AG04449 (cell line): ENCODE data around the gene SDK1.

Experiments
- CTCF ChIA-PET: fragments of 350-600 bp; formaldehyde crosslinking; extraction: SDS; loops from one replicate; lab custom pipeline; 2021; ENCODE audit warnings: antibody characterized with exemption; lab: Yijun Ruan, JAX
- POLR2A ChIA-PET: fragments of 400-600, 350-600 bp; formaldehyde crosslinking; extraction: SDS; loops from one replicate; lab custom pipeline; 2020; ENCODE audit warnings: antibody characterized with exemption, inconsistent platforms; lab: Yijun Ruan, JAX
- DNase-seq: peaks from one replicate; pipeline ENCODE4 v3.0.0-alpha.2; 2010; ENCODE audit warnings: low read depth, low spot score
- H3K4me3 ChIP-seq: 2 replicates; pipeline ENCODE4 v1.5.1; 2011; ENCODE audit warnings: low read depth, mild to moderate bottlenecking, control low read depth, low read length
- TF ChIP-seq, protein P1 (sequence below): IDR thresholded peaks from one replicate; pipeline ENCODE4 v1.5.1; 2011; ENCODE audit warnings: mild to moderate bottlenecking, moderate library complexity, low read length, control low read depth, inconsistent platforms; ENCODE audit not compliant: insufficient read depth; ENCODE audit errors: missing control alignments

The SDK1 gene

DNA sequence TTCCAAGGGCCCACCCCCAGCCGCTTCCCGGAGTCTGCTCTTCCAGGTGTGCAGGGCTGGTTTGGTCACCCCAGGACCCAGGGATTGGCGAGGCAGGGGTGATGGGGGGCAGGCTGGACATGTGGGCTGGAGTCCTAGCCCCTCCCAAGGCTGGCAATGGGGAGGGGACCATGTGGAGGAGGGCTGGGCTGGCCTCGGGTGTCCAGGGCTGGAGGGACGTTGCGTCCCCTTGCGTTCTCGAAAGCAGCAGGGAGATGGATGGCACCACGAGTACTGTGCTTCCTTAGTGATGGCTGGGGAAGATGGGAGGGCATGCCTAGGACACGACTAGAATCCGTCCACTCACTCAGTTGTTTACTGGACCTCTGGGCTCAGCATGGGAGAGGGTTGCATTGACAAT lies 848.6 kb downstream of the SDK1 start:
- POLR2A ChIA-PET, result no interaction called here

DNA sequence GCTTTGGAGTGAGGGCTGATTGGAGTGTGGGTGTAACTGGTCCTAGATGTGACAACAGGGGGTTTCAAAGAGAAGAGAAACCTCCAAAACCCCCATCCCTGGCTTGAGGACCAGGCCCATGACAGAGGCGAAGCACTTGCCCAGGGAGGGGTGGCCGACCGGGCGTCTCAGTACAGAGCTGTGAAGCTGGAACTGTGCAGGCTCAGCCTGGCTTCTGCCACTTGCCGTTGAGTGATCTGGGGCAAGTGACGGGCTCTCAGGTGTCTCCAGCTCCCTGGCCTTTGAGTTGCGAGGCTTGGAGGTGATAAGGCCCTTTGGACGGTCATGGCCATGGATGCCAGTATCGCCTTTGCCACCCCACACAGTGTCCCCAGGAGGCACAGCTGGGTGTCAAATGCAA lies 849.7 kb downstream of the SDK1 start:
- CTCF ChIA-PET, result no interaction called here
- H3K4me3 ChIP-seq, result no peak overlapping the region
- POLR2A ChIA-PET, result no interaction called here
- DNase-seq, result no peak
- TF ChIP-seq, protein P1, sequence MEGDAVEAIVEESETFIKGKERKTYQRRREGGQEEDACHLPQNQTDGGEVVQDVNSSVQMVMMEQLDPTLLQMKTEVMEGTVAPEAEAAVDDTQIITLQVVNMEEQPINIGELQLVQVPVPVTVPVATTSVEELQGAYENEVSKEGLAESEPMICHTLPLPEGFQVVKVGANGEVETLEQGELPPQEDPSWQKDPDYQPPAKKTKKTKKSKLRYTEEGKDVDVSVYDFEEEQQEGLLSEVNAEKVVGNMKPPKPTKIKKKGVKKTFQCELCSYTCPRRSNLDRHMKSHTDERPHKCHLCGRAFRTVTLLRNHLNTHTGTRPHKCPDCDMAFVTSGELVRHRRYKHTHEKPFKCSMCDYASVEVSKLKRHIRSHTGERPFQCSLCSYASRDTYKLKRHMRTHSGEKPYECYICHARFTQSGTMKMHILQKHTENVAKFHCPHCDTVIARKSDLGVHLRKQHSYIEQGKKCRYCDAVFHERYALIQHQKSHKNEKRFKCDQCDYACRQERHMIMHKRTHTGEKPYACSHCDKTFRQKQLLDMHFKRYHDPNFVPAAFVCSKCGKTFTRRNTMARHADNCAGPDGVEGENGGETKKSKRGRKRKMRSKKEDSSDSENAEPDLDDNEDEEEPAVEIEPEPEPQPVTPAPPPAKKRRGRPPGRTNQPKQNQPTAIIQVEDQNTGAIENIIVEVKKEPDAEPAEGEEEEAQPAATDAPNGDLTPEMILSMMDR, result no peak

More for the DNA sequence above, 848.6 kb downstream of the SDK1 start:
- DNase-seq, result no peak
- TF ChIP-seq, protein P1, result no peak
- H3K4me3 ChIP-seq, result no peak overlapping the region
- CTCF ChIA-PET, result no interaction called here

DNA sequence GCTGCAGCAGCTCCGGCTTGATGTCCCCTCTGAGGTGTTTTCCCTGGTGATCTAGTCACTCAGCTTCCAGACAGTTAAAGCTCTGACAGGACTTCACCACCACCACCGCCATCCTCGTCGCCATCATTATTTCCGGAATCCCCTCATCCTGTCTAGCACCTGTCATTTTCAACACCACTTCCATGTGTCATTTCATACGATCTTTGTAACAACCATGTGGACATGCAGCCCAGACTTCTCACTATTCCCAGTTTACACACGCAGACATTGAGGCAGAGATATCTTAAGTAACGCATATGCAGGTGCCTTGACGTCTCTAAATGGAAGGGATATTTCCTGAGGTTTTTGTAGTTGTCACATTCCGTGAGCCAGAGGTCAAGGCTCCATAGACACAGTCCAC lies 850.5 kb downstream of the SDK1 start:
- TF ChIP-seq, protein P1, result no peak
- H3K4me3 ChIP-seq, result no peak overlapping the region
- DNase-seq, result no peak
- ChIA-PET POLR2A (no interaction called here), CTCF (no interaction called here)

DNA sequence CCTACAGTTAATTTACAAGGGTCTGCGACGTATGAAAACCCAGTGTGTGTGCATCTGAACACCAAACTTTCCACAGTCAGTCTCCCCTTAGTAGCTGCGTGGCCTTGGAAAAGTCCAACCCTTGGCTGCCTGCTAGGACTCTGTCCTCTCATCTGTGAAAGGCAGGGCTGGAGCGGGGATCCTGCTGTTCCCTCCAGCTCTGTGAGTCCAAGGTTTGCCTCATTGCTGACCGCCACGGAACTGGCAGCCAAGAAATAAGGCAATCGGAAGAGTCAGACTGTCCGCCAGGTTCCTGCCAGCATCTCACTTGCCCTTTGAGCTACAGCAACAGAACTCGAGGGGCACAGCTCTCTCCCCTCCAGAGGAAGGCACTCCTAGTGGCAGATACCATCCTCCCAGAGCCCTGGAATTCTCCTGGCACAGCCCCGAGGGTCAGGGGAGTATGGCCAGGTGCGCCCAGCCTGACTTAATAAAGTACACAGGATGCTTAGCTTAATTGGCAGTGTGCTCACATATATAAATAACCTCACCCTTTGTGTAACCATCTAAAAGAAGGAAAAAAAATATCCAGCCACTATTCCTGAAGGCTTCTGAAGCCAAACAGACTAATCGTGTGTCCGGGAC lies 851.0 kb downstream of the SDK1 start:
- DNase-seq, result no peak
- H3K4me3 ChIP-seq, result no peak overlapping the region
- CTCF ChIA-PET, result no interaction called here
- POLR2A ChIA-PET, result no interaction called here
- TF ChIP-seq, protein P1, result no peak

DNA sequence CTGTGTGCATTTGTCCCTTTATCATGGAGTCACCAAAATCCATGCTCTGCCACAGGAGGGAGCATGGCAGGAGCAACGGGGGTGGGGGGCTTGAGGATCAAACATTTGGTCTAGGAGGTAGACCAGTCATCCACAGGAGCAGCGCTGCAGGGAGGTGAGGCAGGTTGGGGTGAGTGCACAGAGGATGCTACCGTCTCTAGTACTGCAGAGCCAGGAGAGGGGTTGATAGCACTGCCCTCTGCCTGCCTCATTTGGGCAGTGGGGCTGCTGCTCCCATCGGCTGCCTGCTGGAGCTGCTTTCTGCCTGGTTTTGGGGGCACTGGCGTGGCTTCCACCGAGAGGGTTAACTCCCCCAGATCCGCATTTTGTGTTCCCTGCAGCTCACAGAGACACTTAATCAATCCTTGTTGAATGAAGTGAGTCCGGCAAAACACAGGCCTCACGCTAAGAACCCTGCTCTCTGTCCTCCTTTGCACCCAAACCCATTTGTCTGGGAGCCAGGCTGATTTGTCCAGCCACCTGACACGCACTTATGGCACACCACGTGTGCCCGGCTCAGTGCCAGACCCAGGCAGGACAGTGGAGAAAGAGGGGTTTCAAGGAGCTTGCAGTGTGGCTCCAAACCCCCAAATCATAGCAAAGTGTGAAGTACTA lies 854.0 kb downstream of the SDK1 start:
- DNase-seq, result no peak
- H3K4me3 ChIP-seq, result no peak overlapping the region
- ChIA-PET CTCF (no interaction called here), POLR2A (no interaction called here)
- TF ChIP-seq, protein P1, result no peak

DNA sequence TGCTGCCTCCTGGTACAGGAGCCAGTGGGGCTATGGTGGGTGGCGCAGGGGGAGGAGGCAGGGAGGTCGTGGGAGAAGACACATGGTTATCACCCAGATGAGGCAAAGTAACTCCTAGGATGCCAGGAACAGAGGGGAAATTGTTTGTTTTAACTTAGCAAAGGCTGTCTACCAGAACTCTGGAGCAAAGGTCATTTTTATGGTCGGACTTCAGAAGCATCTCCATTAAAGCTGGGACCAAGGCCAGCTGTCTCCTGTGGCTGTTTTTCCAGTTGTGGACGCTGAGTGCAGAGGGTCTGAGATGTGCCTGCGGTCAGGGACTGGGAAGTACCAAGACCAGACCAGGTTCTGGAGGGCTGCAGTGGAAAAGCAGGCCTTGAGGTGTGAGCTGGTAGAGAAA lies 855.1 kb downstream of the SDK1 start:
- no peak for DNase-seq
- no peak overlapping the region for H3K4me3 ChIP-seq
- ChIA-PET CTCF (no interaction called here), POLR2A (no interaction called here)
- TF ChIP-seq, protein P1, result no peak
